DMS53 treated with DMSO at 0.1 percent for 48 hours (cell line): ENCODE measurements around the gene CIBAR2.
"Not testable (repeated sequence)": the region's sequence is repeated elsewhere in the genome, so short reads cannot be mapped to it uniquely, and the experiment has no call there.

Source experiments
- DNase-seq: peaks from one replicate; lab custom pipeline; 2025; ENCODE audit not compliant: unreplicated experiment; lab: John Stamatoyannopoulos, UW

Gene CIBAR2

GRCh38 chr16:85128079-85128837 is 16.0 kb upstream of the CIBAR2 start:
- DNase-seq: no peak

- DNase-seq: no peak
These were observed 15.1 kb upstream of the CIBAR2 start for GRCh38 chr16:85127379-85127723.

- no peak for DNase-seq
These were observed 14.6 kb upstream of the CIBAR2 start for GRCh38 chr16:85126705-85127378.

DNA sequence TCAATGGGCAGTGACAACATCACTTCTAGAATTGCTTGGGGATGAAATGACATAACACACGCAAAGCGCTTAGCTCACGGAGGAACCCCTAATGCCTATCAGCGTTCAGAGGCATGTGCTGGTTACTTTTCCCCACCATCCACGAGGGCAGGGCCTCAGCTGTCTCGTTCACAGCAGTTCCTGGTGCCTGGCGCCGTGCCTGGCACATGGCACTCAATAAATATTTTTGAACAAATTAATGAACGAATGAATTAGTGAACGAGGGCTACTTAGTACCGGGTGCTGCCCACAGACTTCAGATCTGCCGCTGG is 14.1 kb upstream of the CIBAR2 start:
- no peak for DNase-seq

GRCh38 chr16:85125570-85126393 is 13.5 kb upstream of the CIBAR2 start:
- no peak for DNase-seq

GRCh38 chr16:85124636-85125346 is 12.5 kb upstream of the CIBAR2 start:
- DNase-seq: no peak

- no peak for DNase-seq
These were observed 11.8 kb upstream of the CIBAR2 start for GRCh38 chr16:85123891-85124635.

DNA sequence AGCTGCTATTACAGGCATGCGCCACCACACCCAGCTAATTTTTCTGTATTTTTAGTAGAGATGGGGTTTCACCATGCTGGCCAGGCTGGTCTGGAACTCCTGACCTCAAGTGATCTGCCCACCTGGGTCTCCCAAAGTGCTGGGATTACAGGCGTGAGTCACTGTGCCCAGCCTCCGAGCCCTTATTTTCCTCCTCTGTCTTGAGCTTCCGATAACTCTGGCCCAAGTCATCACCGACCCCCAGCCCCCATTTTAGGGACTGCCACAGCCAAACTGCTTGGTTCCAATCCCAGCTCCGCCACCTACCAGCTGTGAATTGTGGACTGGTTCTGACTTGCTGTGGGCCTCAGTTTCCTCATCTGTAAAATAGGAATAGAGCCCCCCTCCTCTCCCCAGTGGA is 11.2 kb upstream of the CIBAR2 start:
- DNase-seq: not testable (repeated sequence)

DNA sequence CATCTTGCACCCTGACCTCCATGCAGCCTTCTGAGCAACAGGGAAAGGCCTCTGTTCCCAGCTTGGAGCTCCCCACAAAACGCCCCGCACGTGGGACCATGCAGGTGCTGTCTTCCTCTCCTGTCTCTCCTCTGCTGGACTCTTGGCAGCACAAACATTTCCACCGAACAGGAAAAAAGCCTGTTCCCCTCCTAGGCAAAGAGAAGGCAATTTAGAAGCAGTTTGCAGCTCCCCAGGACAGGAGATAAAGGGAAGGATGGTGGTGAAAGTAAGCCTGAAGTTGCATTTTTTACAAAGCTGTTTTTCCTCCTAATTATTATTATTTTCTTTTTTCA is 7.7 kb upstream of the CIBAR2 start:
- DNase-seq: no peak

- DNase-seq: no peak
These were observed 5.1 kb upstream of the CIBAR2 start for GRCh38 chr16:85117418-85117817.

- peak; percentile 58 for DNase-seq
These were observed 2.8 kb upstream of the CIBAR2 start for GRCh38 chr16:85114909-85115567.

- DNase-seq: no peak
These were observed 1.6 kb upstream of the CIBAR2 start for GRCh38 chr16:85113913-85114312.

GRCh38 chr16:85113168-85113733 is 979 bp upstream of the CIBAR2 start:
- DNase-seq: no peak

- DNase-seq: no peak
These were observed 1.1 kb downstream of the CIBAR2 start for GRCh38 chr16:85111184-85111583.

- DNase-seq: no peak
These were observed 2.2 kb downstream of the CIBAR2 start for GRCh38 chr16:85110105-85110504.

DNA sequence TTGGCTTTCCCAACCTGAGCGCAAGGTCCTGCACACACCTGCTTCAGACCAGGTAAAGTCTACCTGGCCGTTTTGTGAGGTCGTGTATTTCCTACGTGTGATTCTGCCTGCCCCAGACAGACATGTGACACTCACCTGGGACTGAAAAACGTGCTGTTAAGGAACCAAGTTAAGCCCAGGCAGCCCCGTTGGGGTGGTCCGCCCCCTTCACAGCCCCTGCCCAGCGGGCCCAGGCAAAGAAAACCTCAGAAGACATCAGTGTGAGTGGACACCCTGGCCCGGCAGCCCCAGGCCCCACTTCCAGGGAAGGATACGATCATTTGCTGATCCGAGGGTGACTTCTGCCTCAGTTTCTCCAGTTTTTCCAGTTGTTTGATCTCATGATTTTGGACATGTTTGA is 4.7 kb downstream of the CIBAR2 start:
- no peak for DNase-seq

DNA sequence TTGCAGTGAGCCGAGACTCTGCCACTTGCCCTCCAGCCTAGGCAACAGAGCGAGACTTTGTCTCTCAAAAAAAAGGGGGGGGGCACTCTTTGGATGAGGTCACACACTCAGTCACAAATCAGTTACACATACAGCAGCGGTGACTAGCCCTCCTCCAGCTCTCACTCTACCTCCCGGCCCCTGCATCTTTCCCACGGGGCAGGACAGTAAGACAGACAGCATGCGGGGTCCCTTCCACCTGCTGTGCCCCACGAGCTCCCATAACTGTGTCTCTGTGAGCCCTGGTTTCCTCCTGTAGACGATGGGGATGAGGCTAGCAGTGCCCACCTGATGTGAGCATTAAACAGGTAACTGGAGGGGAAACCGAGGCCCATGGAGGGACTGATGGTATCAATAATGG is 5.2 kb downstream of the CIBAR2 start:
- DNase-seq: no peak

DNA sequence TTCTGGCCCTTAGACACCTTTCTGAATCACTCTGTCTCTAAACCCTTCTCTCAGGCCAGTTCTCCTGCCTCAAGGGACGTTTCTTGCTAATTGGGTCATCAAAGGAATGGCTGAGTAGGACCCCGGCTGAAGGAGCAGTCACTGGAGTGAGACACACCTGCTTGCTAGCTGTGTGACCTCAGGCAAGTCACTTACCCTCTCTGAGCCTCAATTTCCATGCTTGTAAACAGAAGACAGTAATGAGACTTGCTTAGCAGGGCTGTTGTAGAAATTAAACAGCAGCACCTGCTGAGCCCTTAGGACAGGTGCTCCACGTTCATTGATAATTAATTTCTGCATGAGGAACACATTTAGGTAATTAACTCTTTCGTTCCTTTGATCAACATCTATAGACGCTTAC is 6.8 kb downstream of the CIBAR2 start:
- no peak for DNase-seq

- DNase-seq: no peak
These were observed 7.4 kb downstream of the CIBAR2 start for GRCh38 chr16:85104821-85105391.

DNA sequence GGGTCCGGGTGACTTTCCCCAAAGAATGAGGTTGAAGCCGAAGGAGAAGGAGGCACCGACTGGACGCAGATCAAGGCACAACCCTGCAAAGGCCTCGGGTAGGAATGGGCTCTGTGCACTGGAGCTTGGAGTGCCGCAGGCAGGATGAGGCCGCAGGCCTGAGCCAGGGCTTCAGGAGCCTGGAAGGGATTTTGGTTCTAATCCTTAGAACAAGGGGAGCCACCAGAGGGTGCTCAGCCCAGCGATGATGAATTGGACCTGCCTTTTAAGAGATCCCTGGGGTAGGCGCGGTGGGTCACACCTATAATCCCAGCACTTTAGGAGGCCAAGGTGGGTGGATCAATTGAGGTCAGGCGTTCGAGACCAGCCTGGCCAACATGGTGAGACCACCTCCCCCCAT is 8.1 kb downstream of the CIBAR2 start:
- DNase-seq: no peak
